Subcutaneous adipose tissue (tissue), 4 donors: ENCODE results near the gene PSME3IP1. TPM values are rescaled to one million over a fixed set of nuclear protein-coding genes. Genes with fewer than 3 reads are reported as not detected.

ENCODE experiments used
- CTCF ChIP-seq: fragments of 450-650 bp; IDR thresholded peaks from one replicate; pipeline ENCODE4 v1.5.1; 2016; ENCODE audit warnings: low read depth, mild to moderate bottlenecking, control low read depth, antibody characterized with exemption, moderate library complexity
- total RNA-seq, 4 donors: library from RNA; depleted of rRNA; stranded (reverse); fragments of >200 nt; gene quantifications; one replicate each; pipeline ENCODE4 v1.1.0, GENCODE V29; 2016

The PSME3IP1 gene
- total RNA-seq, 4 donors from 2014 or later, result 51.8 to 64.5 (median 53.9) TPM

- TF ChIP-seq CTCF, result no peak
These were observed 16.5 kb downstream of the PSME3IP1 start for GRCh38 chr16:57169327-57169726.

- no peak for TF ChIP-seq CTCF
These were observed 17.9 kb downstream of the PSME3IP1 start for GRCh38 chr16:57167953-57168352.

- TF ChIP-seq CTCF, result no peak
These were observed 18.3 kb downstream of the PSME3IP1 start for GRCh38 chr16:57167538-57167937.

- TF ChIP-seq CTCF, result no peak
These were observed 18.9 kb downstream of the PSME3IP1 start for GRCh38 chr16:57166951-57167350.

- no peak for TF ChIP-seq CTCF
These were observed 19.4 kb downstream of the PSME3IP1 start for GRCh38 chr16:57166451-57166850.

- no peak for TF ChIP-seq CTCF
These were observed 19.9 kb downstream of the PSME3IP1 start for GRCh38 chr16:57165938-57166337.

- no peak for TF ChIP-seq CTCF
These were observed 20.4 kb downstream of the PSME3IP1 start for GRCh38 chr16:57165483-57165882.
